Astrocyte of the cerebellum (primary cell): ENCODE data around the gene PRICKLE2.

Experiments used
- DNase-seq: peaks from one replicate; pipeline ENCODE4 v3.0.0-alpha.2; 2011; ENCODE audit warnings: low read depth
- H3K4me3 ChIP-seq: 2 replicates; pipeline ENCODE4 v1.5.1; 2011; ENCODE audit warnings: mild to moderate bottlenecking, low read depth, low read length, moderate library complexity
- CTCF ChIP-seq: IDR thresholded peaks from 2 replicates; pipeline ENCODE4 v1.5.1; 2012; ENCODE audit warnings: low read length, low read depth, moderate library complexity, mild to moderate bottlenecking; ENCODE audit errors: missing control alignments
- in situ Hi-C: cut with HindIII; loops from 2 replicates; pipeline ENCODE4 v1.10.0; 2017; ENCODE audit warnings: low sequenced_read_pairs

PRICKLE2 gene

GRCh38 chr3:64061628-64062027, 163.6 kb downstream of the PRICKLE2 start:
- in situ Hi-C loops, result no loop called here
- no peak for TF ChIP-seq CTCF
- DNase-seq, result no peak
- H3K4me3 ChIP-seq, result no peak overlapping the region

GRCh38 chr3:64059484-64060175, 165.6 kb downstream of the PRICKLE2 start:
- in situ Hi-C loops, result no loop called here
- no peak for TF ChIP-seq CTCF
- DNase-seq, result no peak
- no peak overlapping the region for H3K4me3 ChIP-seq

- in situ Hi-C loops, result no loop called here
- TF ChIP-seq CTCF, result no peak
- H3K4me3 ChIP-seq, result no peak overlapping the region
- no peak for DNase-seq
These were observed 166.7 kb downstream of the PRICKLE2 start for GRCh38 chr3:64058566-64058965.

- no peak for DNase-seq
- H3K4me3 ChIP-seq, result no peak overlapping the region
- in situ Hi-C loops, result no loop called here
- TF ChIP-seq CTCF, result no peak
These were observed 168.0 kb downstream of the PRICKLE2 start for GRCh38 chr3:64057231-64057630.

GRCh38 chr3:64056606-64057180, 168.6 kb downstream of the PRICKLE2 start:
- TF ChIP-seq CTCF, result no peak
- H3K4me3 ChIP-seq, result no peak overlapping the region
- DNase-seq, result peak; percentile 91
- in situ Hi-C loops, result no loop called here

- TF ChIP-seq CTCF, result no peak
- in situ Hi-C loops, result no loop called here
- no peak for DNase-seq
- no peak overlapping the region for H3K4me3 ChIP-seq
These were observed 170.2 kb downstream of the PRICKLE2 start for GRCh38 chr3:64055076-64055475.
